OCI-LY1 (cell line): Measurements from ENCODE around the gene TBC1D5.
"Not testable (repeated sequence)": the region's sequence is repeated elsewhere in the genome, so short reads cannot be mapped to it uniquely, and the experiment has no call there.

Experiments
- EZH2 ChIP-seq: fragments of 200-600 bp; sonication (generic), shearing (Covaris generic); IDR thresholded peaks from 2 replicates; pipeline ENCODE4 v1.8.0; 2017; ENCODE audit warnings: borderline replicate concordance, mixed run types, mild to moderate bottlenecking, antibody characterized with exemption, low read length, moderate library complexity, mixed read lengths
- TF ChIP-seq, protein P1 (sequence below): fragments of 200-600 bp; sonication (generic), shearing (Covaris generic); IDR thresholded peaks from 2 replicates; pipeline ENCODE4 v1.5.1; 2017; ENCODE audit warnings: mild to moderate bottlenecking, antibody characterized with exemption, low read length, moderate library complexity, mixed read lengths

DNA sequence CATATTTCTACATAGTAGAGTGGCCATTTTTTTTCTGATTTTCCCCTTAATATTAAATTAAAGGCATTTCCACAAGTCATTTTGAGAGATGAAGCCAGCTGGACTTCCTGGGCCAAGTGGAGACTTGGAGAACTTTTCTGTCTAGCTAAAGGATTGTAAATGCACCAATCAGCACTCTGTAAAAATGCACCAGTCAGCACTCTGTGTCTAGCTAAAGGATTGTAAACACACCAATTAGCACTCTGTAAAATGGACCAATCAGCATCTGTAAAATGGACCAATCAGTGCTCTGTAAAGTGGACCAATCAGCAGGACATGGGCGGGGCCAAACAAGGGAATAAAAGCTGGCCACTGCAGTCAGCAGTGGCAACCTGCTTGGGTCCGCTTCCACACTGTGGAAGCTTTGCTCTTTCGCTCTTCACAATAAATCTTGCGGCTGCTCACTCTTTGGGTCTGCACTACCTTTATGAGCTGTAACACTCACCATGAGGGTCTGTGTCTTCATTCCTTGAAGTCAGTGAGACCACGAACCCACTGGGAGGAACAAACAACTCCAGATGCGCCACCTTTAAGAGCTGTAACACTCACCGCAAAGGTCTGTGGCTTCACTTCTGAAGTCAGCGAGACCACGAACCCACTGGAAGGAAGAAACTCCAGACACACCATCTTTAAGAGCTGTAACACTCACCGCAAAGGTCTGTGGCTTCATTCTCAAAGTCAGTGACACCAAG lies 31.9 kb upstream of the TBC1D5 start:
- TF ChIP-seq EZH2 = not testable (repeated sequence)
- TF ChIP-seq, protein P1, sequence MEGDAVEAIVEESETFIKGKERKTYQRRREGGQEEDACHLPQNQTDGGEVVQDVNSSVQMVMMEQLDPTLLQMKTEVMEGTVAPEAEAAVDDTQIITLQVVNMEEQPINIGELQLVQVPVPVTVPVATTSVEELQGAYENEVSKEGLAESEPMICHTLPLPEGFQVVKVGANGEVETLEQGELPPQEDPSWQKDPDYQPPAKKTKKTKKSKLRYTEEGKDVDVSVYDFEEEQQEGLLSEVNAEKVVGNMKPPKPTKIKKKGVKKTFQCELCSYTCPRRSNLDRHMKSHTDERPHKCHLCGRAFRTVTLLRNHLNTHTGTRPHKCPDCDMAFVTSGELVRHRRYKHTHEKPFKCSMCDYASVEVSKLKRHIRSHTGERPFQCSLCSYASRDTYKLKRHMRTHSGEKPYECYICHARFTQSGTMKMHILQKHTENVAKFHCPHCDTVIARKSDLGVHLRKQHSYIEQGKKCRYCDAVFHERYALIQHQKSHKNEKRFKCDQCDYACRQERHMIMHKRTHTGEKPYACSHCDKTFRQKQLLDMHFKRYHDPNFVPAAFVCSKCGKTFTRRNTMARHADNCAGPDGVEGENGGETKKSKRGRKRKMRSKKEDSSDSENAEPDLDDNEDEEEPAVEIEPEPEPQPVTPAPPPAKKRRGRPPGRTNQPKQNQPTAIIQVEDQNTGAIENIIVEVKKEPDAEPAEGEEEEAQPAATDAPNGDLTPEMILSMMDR = not testable (repeated sequence)
